ENCODE data around the gene USP36. TPM values are rescaled to one million over a fixed set of nuclear protein-coding genes. Genes with fewer than 3 reads are reported as not detected.

The USP36 gene
- total RNA-seq, 2 donors from 2014 or later, result 31.2 to 66.6 TPM

- Histone ChIP-seq H3K4me3 (no peak overlapping the region), H3K4me1 (replicated peaks) (peaks cover 18% of the 10 kb centered on the region), H3K27me3 (replicated peaks; ENCODE audit: insufficient read depth) (no peaks in the 10 kb centered on the region), H3K36me3 (no peaks in the 10 kb centered on the region), H3K9me3 (no peaks in the 10 kb centered on the region), H3K27ac (peak overlapping the region in 1 of 2 donors; percentile 35)
- 68% methylated on average over 5 of the region's 5 CpGs for WGBS
- TF ChIP-seq, protein P1, sequence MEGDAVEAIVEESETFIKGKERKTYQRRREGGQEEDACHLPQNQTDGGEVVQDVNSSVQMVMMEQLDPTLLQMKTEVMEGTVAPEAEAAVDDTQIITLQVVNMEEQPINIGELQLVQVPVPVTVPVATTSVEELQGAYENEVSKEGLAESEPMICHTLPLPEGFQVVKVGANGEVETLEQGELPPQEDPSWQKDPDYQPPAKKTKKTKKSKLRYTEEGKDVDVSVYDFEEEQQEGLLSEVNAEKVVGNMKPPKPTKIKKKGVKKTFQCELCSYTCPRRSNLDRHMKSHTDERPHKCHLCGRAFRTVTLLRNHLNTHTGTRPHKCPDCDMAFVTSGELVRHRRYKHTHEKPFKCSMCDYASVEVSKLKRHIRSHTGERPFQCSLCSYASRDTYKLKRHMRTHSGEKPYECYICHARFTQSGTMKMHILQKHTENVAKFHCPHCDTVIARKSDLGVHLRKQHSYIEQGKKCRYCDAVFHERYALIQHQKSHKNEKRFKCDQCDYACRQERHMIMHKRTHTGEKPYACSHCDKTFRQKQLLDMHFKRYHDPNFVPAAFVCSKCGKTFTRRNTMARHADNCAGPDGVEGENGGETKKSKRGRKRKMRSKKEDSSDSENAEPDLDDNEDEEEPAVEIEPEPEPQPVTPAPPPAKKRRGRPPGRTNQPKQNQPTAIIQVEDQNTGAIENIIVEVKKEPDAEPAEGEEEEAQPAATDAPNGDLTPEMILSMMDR (IDR thresholded peaks at IDR 0.05), result no peak
- TF ChIP-seq POLR2AphosphoS5 (IDR thresholded peaks at IDR 0.05), result no peak
- TF ChIP-seq POLR2A (IDR thresholded peaks at IDR 0.05), result no peak
- intact Hi-C loops (cut with DNase I), result no loop called here
- no peak for DNase-seq (ENCODE audit: low spot score)
Measured at GRCh38 chr17:78761789-78762406, 78.7 kb downstream of the USP36 start.

DNA sequence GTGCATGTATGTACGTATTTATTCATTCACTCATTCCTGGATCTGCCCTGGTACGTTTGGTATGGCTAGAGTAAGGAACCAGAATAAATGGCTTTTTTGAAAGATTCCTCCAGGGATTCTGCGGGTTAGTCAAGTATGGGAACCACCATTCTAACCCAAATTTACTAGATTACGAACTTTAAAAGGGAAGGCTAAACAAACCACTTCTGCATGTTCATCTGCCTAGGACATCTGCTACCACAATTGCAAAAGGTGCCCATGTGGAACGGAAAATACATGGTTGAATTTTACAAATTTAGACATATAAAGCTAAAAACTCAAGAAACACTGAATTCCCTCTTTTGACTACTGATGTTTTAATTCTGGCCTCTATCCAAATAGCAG lies 80.7 kb downstream of the USP36 start:
- H3K4me3 ChIP-seq, result no peak overlapping the region
- H3K27me3 ChIP-seq (replicated peaks; ENCODE audit: insufficient read depth), result no peaks in the 10 kb centered on the region
- WGBS, result 90% methylated on average over 5 of the region's 5 CpGs
- no peaks in the 10 kb centered on the region for H3K9me3 ChIP-seq
- intact Hi-C loops (cut with DNase I), result no loop called here
- H3K4me1 ChIP-seq (replicated peaks), result peaks cover 6% of the 10 kb centered on the region
- no peak for DNase-seq (ENCODE audit: low spot score)
- TF ChIP-seq, protein P1 (IDR thresholded peaks at IDR 0.05), result no peak
- TF ChIP-seq POLR2AphosphoS5 (IDR thresholded peaks at IDR 0.05) (no peak), POLR2A (IDR thresholded peaks at IDR 0.05) (no peak)
- no peaks in the 10 kb centered on the region for H3K36me3 ChIP-seq
- H3K27ac ChIP-seq, result peak overlapping the region in 1 of 2 donors; percentile 22

DNA sequence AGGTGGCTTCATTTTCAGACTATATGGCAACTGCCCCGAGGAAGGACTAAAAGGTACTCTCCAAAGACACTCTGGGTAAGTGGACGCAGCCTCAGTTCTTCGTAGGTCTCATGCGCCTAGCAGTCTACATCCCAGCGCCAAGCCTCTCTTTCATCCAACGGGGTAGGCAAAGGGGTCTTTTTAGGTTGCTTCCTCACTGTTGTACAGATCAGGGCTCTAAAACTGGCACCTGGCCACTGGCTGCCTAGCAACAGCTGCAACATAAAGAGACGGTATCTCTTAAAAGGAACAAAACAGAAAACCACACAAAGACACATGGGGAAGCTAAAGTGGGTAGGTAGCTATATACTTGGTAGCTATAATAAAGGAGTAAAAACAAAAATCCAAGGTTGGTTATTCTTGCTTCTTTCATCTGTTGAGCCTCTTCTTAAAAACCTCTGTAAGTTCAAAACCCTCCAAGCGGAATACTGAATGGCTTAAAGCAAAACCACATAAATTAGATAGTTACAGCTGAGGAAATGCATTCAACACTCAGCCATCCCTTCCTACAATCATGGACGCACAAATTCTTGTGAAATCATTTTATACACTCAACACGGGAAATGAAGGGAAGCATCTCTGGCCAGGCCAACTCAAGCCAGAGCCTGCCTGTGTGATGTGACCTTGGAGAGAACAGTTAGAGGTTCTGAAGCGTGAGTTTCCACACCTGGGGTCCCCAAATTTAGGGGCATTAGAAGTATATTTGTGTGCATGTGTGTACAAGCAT lies 81.2 kb downstream of the USP36 start:
- WGBS, result 43% methylated on average over 11 of the region's 11 CpGs
- H3K27ac ChIP-seq, result peak overlapping the region in 1 of 2 donors; percentile 22
- TF ChIP-seq, protein P1 (IDR thresholded peaks at IDR 0.05), result no peak
- TF ChIP-seq POLR2AphosphoS5 (IDR thresholded peaks at IDR 0.05) (no peak), POLR2A (IDR thresholded peaks at IDR 0.05) (no peak)
- intact Hi-C loops (cut with DNase I), result no loop called here
- H3K27me3 ChIP-seq (replicated peaks; ENCODE audit: insufficient read depth), result no peaks in the 10 kb centered on the region
- DNase-seq (ENCODE audit: low spot score), result peak; percentile 58
- no peak overlapping the region for H3K4me3 ChIP-seq
- H3K9me3 ChIP-seq, result no peaks in the 10 kb centered on the region
- H3K36me3 ChIP-seq, result no peaks in the 10 kb centered on the region
- H3K4me1 ChIP-seq (replicated peaks), result no peaks in the 10 kb centered on the region

DNA sequence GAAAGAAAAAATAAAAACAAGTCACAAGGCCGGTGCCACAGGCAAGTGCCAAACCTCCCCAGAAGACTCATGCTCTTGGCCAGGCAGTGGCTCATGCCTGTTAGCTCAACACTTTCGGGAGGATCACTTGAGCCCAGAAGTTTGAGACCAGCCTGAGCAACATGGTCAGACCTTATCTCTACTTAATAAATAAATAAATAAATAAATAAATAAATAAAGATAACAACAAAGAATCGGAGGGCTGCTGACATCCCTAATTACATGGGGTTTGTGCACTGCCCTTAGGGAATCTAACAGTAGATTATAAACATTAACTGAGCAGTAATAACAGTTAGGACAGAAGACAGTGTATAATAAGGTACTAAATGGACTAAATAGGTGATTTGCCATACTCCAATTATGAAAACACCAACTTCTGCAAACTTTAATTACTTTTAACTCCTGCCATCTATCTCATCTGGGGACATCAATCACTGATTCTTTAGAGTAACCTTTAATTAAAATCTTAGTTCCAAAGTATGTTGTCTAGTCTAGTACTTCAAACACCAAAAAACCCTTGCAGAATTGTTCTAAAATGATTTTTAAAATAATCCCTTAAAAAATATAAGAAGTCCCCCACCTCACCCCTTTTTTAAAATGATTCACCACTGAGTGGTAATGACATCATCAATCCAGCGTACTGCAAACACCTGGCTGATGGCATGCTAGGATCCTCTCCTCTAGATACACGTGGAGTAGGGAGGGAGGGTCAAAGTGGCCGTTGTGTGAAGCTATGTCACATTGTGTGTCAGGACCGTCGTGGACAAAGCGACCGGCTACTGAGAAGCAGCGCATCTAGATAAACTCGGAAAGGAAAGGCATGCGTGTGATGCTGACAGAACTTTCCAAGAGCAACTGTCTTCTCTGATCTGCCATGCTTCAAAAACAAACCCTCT lies 87.0 kb downstream of the USP36 start:
- TF ChIP-seq, protein P1 (IDR thresholded peaks at IDR 0.05), result no peak
- TF ChIP-seq POLR2AphosphoS5 (IDR thresholded peaks at IDR 0.05), result no peak
- no peak for TF ChIP-seq POLR2A (IDR thresholded peaks at IDR 0.05)
- peaks cover under 1% of the 10 kb centered on the region for H3K4me1 ChIP-seq (replicated peaks)

More for the DNA sequence above, 87.0 kb downstream of the USP36 start:
- Histone ChIP-seq H3K9me3 (no peaks in the 10 kb centered on the region), H3K27me3 (replicated peaks; ENCODE audit: insufficient read depth) (no peaks in the 10 kb centered on the region), H3K36me3 (no peaks in the 10 kb centered on the region), H3K4me3 (no peak overlapping the region), H3K27ac (no peak overlapping the region)
- intact Hi-C loops (cut with DNase I), result no loop called here
- 83% methylated on average over 13 of the region's 13 CpGs for WGBS
- DNase-seq (ENCODE audit: low spot score), result no peak

Data from prostate gland (tissue), 2 donors.